Loucy (cell line): Measurements from ENCODE around the gene PRB2.
"Not testable (repeated sequence)": the region's sequence is repeated elsewhere in the genome, so short reads cannot be mapped to it uniquely, and the experiment has no call there.

Experiments
- H2AFZ ChIP-seq: fragments of 200-600 bp; sonication (generic); 2 replicates; pipeline ENCODE4 v1.6.0; 2016; ENCODE audit warnings: antibody characterized with exemption, mild to moderate bottlenecking, low read length, moderate library complexity
- H3F3A ChIP-seq: fragments of 200-600 bp; 2 replicates; pipeline ENCODE4 v1.6.0; 2016; ENCODE audit warnings: antibody characterized with exemption, low read depth, mild to moderate bottlenecking
- H3K27me3 ChIP-seq: fragments of 200-600 bp; sonication (generic); 2 replicates; pipeline ENCODE4 v1.6.1; 2014; ENCODE audit warnings: low read length, mild to moderate bottlenecking; ENCODE audit not compliant: insufficient read depth, poor library complexity, severe bottlenecking
- H3K36me3 ChIP-seq: fragments of 200-600 bp; sonication (generic); 2 replicates; pipeline ENCODE4 v1.6.1; 2016; ENCODE audit warnings: low read length; ENCODE audit not compliant: insufficient read depth
- H3K4me1 ChIP-seq: fragments of 200-600 bp; sonication (generic); 2 replicates; pipeline ENCODE4 v1.5.1; 2014; ENCODE audit warnings: low read length, mild to moderate bottlenecking; ENCODE audit not compliant: insufficient read depth, poor library complexity, severe bottlenecking
- H3K4me2 ChIP-seq: fragments of 200-600 bp; sonication (generic); 2 replicates; pipeline ENCODE4 v1.6.0; 2014; ENCODE audit warnings: antibody characterized with exemption, low read length, low read depth, mild to moderate bottlenecking; ENCODE audit not compliant: poor library complexity, severe bottlenecking
- H3K4me3 ChIP-seq: fragments of 200-600 bp; sonication (generic); 2 replicates; pipeline ENCODE4 v1.5.1; 2014; ENCODE audit warnings: low read length, mild to moderate bottlenecking, mixed read lengths; ENCODE audit not compliant: poor library complexity, severe bottlenecking
- H3K79me2 ChIP-seq: fragments of 200-600 bp; sonication (generic); 2 replicates; pipeline ENCODE4 v1.6.1; 2014; ENCODE audit warnings: low read length; ENCODE audit not compliant: insufficient read depth
- H3K9ac ChIP-seq: fragments of 200-600 bp; sonication (generic); 2 replicates; pipeline ENCODE4 v1.6.0; 2014; ENCODE audit warnings: mild to moderate bottlenecking, low read depth, low read length, moderate library complexity; ENCODE audit not compliant: poor library complexity, severe bottlenecking
- H3K9me2 ChIP-seq: fragments of 200-600 bp; sonication (generic); replicated peaks from 2 replicates; pipeline ENCODE4 v1.6.1; 2016; ENCODE audit warnings: low read depth, low read length, mixed read lengths
- H3K9me3 ChIP-seq: fragments of 200-600 bp; sonication (generic); 2 replicates; pipeline ENCODE4 v1.6.1; 2014; ENCODE audit warnings: mild to moderate bottlenecking, antibody characterized with exemption, low read length, low read depth; ENCODE audit not compliant: insufficient read depth
- H4K20me1 ChIP-seq: fragments of 200-600 bp; sonication (generic); 2 replicates; pipeline ENCODE4 v1.6.0; 2014; ENCODE audit warnings: antibody characterized with exemption, low read length, mild to moderate bottlenecking; ENCODE audit not compliant: insufficient read depth, poor library complexity, severe bottlenecking
- EZH2phosphoT487 ChIP-seq: fragments of 200-600 bp; IDR thresholded peaks from 2 replicates; pipeline ENCODE4 v1.6.1; 2018; ENCODE audit warnings: antibody characterized with exemption, mild to moderate bottlenecking, moderate library complexity, borderline replicate concordance
- TF ChIP-seq, protein P1 (sequence below): fragments of 200-600 bp; sonication (generic); conservative IDR thresholded peaks from 2 replicates; pipeline ENCODE4 v1.5.1; 2014; ENCODE audit warnings: mild to moderate bottlenecking, antibody characterized with exemption, low read length

The PRB2 gene

DNA sequence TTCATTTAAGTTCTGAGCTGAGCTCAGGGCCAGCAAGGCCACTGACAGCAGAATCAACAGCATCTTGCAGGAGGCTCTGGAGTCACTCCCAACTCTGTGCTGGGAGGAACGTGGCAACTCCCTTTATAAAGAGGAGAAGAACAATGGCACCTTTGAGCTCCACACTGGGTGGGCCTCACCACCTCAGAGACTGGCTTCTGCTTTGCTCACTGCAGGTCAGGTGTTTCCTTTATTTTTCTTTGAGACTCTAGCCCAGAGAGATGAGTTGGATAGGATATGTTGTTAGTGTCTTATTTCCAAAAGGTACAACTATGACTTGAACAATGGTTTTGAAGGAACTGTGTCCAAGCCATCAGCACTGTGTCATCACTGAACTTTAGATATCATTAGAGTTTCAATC, at the start of gene PRB2:
Gene PRB2, minus strand, starts transcription at position 101 of the 400 bp plus-strand sequence. Its CDS starts 38 bp downstream, at position 63.
- not testable (repeated sequence) for H2AFZ ChIP-seq, H3K4me1 ChIP-seq, H4K20me1 ChIP-seq, H3K79me2 ChIP-seq, H3K9ac ChIP-seq, H3K9me3 ChIP-seq, H3K27me3 ChIP-seq, H3F3A ChIP-seq, H3K4me3 ChIP-seq, H3K4me2 ChIP-seq, H3K9me2 ChIP-seq, H3K36me3 ChIP-seq

DNA sequence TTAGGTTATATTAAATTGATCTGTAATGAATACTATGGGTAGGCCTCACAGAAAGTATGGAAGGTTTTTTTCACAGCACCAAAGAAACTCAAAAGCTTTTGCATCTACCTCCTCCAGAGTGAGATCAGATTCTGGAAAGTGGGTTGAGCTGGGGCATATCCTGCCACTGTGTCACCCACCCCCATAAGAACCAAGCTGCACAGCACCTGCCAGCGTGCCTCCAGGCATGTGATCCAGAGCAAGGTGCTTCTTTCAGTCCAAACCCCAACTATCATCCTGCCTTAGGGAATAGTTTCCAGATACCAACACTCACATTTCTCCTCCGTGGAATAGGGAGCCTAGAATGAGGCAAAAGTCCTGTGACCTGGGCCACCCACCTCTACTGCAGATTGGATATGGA, 42.6 kb upstream of the PRB2 start:
- H3K4me1 ChIP-seq = no peaks in the 10 kb centered on the region
- no peaks in the 10 kb centered on the region for H4K20me1 ChIP-seq
- H3K27me3 ChIP-seq = no peaks in the 10 kb centered on the region
- H3K36me3 ChIP-seq = no peaks in the 10 kb centered on the region
- H3K9me2 ChIP-seq = no peaks in the 10 kb centered on the region
- no peaks in the 10 kb centered on the region for H3K79me2 ChIP-seq
- H3K4me2 ChIP-seq = no peak overlapping the region
- H3K9me3 ChIP-seq = no peaks in the 10 kb centered on the region
- TF ChIP-seq, protein P1, sequence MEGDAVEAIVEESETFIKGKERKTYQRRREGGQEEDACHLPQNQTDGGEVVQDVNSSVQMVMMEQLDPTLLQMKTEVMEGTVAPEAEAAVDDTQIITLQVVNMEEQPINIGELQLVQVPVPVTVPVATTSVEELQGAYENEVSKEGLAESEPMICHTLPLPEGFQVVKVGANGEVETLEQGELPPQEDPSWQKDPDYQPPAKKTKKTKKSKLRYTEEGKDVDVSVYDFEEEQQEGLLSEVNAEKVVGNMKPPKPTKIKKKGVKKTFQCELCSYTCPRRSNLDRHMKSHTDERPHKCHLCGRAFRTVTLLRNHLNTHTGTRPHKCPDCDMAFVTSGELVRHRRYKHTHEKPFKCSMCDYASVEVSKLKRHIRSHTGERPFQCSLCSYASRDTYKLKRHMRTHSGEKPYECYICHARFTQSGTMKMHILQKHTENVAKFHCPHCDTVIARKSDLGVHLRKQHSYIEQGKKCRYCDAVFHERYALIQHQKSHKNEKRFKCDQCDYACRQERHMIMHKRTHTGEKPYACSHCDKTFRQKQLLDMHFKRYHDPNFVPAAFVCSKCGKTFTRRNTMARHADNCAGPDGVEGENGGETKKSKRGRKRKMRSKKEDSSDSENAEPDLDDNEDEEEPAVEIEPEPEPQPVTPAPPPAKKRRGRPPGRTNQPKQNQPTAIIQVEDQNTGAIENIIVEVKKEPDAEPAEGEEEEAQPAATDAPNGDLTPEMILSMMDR = no peak
- no peak for TF ChIP-seq EZH2phosphoT487
- H3F3A ChIP-seq = no peaks in the 10 kb centered on the region
- H2AFZ ChIP-seq = no peak overlapping the region
- H3K4me3 ChIP-seq = no peak overlapping the region
- H3K9ac ChIP-seq = no peak overlapping the region

DNA sequence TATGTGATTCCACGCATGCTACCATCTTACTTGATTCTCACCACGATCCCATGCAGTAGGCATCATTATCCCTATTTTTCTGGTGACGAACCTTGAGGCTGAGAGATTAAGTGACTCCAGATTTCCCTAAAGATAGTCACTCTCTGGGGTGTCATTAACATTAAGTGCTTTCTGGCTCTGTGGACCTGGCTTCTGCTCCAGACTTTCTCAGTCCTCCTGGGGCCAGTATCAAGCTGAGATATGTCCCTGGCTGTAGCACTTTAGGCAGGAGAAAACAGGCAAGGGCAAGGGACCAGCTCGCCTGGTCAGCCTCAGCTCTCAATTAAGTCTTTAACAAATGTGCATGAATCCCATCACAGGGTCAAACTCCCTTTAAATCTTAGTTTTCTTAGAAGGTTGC, 38.3 kb upstream of the PRB2 start:
- H4K20me1 ChIP-seq = no peaks in the 10 kb centered on the region
- H3K4me2 ChIP-seq = no peak overlapping the region
- no peaks in the 10 kb centered on the region for H3K36me3 ChIP-seq
- H2AFZ ChIP-seq = no peak overlapping the region
- no peaks in the 10 kb centered on the region for H3K9me3 ChIP-seq
- H3K9me2 ChIP-seq = no peaks in the 10 kb centered on the region
- TF ChIP-seq, protein P1 = no peak
- TF ChIP-seq EZH2phosphoT487 = no peak
- no peak overlapping the region for H3K4me3 ChIP-seq
- no peak overlapping the region for H3K9ac ChIP-seq
- no peaks in the 10 kb centered on the region for H3K27me3 ChIP-seq
- no peaks in the 10 kb centered on the region for H3F3A ChIP-seq
- H3K4me1 ChIP-seq = no peaks in the 10 kb centered on the region
- H3K79me2 ChIP-seq = no peaks in the 10 kb centered on the region

DNA sequence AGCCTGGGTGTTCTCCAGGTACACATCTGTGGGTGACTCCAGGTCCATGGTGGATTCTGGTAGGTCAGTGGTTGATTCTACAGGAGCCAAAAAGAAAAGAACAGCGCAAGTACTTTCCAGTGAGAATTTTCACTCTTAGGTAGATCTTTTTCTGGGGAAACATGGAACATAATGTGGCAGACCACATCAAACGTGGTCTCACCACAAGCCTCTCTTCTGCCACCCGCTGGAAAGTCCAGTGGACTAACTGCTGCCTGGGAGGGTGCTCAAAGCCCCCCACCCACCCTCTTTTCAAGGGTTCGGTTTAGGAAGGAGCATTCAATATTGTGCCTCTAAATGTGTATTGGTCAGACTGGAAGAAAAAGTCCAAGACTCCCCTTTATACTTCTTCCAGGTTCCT, 36.1 kb upstream of the PRB2 start:
- Histone ChIP-seq H3K27me3 (no peaks in the 10 kb centered on the region), H3K4me2 (no peak overlapping the region), H3K9me2 (no peaks in the 10 kb centered on the region), H3K9me3 (no peaks in the 10 kb centered on the region), H3K4me3 (no peak overlapping the region), H3K36me3 (no peaks in the 10 kb centered on the region), H4K20me1 (no peaks in the 10 kb centered on the region), H3K4me1 (no peaks in the 10 kb centered on the region), H3F3A (no peaks in the 10 kb centered on the region), H3K79me2 (no peaks in the 10 kb centered on the region), H2AFZ (no peak overlapping the region), H3K9ac (no peak overlapping the region)
- TF ChIP-seq EZH2phosphoT487 = no peak
- TF ChIP-seq, protein P1 = 0 out of 2 replicates have a peak, but pooled peaks have one; percentile 12
